GM20000 (cell line): ENCODE results near the gene ZBTB3.
A peak's percentile ranks its signal among the peaks of the same experiment; 100 is the strongest.
"Not testable (repeated sequence)": the region's sequence is repeated elsewhere in the genome, so short reads cannot be mapped to it uniquely, and the experiment has no call there.

Source experiments
- DNase-seq: peaks from one replicate; pipeline ENCODE4 v3.0.0; 2012; ENCODE audit warnings: low spot score
- TF ChIP-seq, protein P1 (sequence below): IDR thresholded peaks from 2 replicates; pipeline ENCODE4 v1.5.1; 2012; ENCODE audit warnings: mild to moderate bottlenecking, control low read depth; ENCODE audit errors: extremely low read depth, missing control alignments

ZBTB3 gene

DNA sequence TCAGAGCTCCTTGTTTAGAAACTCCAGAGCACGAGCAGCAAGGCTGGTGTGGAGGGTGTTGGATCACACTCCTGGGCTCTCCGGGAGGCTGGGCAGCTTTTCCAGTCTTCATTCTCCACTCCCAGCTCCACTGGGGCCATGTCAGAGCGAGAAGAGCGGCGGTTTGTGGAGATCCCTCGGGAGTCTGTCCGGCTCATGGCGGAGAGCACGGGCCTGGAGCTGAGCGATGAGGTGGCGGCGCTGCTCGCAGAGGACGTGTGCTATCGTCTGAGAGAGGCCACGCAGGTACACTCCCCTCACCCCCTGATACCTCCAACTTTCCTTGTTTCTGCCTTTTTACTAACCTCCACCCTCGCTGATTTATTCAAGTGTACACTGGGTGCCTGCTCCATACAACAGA is 21.7 kb upstream of the ZBTB3 start:
- DNase-seq = no peak
- TF ChIP-seq, protein P1, sequence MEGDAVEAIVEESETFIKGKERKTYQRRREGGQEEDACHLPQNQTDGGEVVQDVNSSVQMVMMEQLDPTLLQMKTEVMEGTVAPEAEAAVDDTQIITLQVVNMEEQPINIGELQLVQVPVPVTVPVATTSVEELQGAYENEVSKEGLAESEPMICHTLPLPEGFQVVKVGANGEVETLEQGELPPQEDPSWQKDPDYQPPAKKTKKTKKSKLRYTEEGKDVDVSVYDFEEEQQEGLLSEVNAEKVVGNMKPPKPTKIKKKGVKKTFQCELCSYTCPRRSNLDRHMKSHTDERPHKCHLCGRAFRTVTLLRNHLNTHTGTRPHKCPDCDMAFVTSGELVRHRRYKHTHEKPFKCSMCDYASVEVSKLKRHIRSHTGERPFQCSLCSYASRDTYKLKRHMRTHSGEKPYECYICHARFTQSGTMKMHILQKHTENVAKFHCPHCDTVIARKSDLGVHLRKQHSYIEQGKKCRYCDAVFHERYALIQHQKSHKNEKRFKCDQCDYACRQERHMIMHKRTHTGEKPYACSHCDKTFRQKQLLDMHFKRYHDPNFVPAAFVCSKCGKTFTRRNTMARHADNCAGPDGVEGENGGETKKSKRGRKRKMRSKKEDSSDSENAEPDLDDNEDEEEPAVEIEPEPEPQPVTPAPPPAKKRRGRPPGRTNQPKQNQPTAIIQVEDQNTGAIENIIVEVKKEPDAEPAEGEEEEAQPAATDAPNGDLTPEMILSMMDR = no peak

DNA sequence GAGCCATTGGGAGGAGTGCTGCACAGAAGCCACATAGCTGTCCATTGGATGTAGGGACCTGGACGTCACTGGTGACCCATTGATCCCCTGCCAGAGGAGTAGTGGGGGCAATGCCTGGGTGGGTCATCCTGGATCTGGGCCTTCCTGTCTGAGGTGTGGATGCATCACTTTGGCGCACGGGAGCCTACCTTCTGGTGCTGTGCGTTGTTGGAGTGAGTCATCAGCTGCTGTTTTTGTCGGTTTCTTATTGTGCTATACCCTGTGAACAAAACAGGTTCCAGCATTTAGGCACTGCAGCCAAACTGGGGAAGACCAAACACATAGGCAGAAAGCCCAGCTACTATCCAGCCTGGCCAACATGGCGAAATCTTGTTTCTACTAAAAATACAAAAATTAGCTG is 20.4 kb upstream of the ZBTB3 start:
- DNase-seq = no peak
- TF ChIP-seq, protein P1 = no peak

DNA sequence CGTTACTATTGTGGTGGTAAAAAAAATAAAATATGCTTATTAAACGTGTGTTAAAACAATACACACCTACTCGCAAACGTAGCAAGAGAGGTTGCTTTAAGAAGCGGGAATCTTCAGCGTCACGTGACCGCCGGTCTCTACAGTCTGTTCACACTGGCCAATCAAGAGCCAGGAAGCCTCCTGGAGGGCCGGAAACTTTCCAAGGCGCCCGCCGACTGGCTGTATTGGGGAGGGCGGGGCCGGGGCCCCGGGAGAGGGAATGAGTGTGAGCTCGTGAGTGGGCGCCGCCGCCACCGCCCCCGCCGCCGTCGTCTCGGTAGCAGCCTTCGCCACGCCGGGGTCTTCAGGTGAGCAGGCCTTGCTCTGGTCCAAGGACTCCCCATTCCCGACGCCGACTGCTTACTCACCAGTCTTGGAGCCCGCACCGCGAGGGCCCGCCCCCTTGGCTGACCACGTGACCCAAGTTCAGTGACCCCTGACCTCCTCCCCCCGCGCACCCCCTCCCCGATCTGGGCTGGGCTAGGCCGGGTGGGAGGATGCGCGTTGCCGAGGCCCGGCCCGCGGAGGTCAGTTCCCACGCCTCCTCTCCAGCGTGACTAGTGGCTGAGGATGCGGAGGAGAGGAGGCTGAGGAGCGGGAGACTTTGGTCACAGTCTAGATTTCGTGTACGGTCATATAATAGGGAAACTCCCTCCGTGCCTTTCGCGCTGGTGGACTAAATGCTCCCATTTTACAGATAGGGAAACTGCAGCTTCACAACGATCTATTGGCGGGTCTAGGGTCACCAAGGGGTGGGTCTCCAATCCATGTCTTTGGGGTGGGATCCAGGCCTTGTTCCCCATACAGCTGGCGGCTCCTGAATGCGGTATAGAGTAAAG is 17.4 kb upstream of the ZBTB3 start, which contains the start of gene TAF6L:
TSS of gene TAF6L (plus strand) at position 253 of the 878 bp plus-strand sequence. CDS start 4,388 bp downstream, outside the sequence.
- TF ChIP-seq, protein P1 = no peak
- DNase-seq = peak; percentile 89

DNA sequence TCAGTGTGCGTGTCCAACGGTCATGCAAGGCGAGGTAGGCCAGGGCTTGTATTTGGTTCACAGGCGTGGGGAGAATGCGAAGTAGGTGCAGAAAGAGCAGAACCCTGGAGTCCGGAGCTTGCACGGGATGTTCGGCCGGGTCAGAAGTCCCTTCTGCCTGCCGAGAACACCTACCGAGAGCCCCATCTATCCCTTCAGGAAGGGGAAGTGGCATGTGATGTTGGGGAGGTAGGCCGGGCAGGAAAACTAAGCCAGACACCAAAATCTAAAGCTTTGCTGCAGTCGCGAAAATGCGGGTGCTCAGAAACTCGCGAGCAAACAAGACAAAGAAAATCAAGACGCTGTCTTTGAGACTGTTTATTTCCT is 16.8 kb upstream of the ZBTB3 start:
- TF ChIP-seq, protein P1 = no peak
- DNase-seq = no peak

DNA sequence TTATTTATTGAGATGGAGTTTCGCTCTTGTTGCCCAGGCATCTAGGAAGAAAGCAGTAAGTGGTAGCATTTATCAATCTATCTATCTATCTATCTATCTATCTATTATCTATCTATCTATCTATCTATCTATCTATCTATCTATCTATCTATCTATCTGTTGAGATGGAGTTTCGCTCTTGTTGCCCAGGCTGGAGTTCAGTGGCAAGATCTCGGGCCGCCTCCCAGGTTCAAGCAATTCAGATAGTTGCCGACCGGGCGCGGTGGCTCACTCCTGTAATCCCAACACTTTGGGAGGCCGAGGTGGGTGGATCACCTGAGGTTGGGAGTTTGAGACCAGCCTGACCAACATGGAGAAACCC is 6.9 kb upstream of the ZBTB3 start:
- DNase-seq = not testable (repeated sequence)

DNA sequence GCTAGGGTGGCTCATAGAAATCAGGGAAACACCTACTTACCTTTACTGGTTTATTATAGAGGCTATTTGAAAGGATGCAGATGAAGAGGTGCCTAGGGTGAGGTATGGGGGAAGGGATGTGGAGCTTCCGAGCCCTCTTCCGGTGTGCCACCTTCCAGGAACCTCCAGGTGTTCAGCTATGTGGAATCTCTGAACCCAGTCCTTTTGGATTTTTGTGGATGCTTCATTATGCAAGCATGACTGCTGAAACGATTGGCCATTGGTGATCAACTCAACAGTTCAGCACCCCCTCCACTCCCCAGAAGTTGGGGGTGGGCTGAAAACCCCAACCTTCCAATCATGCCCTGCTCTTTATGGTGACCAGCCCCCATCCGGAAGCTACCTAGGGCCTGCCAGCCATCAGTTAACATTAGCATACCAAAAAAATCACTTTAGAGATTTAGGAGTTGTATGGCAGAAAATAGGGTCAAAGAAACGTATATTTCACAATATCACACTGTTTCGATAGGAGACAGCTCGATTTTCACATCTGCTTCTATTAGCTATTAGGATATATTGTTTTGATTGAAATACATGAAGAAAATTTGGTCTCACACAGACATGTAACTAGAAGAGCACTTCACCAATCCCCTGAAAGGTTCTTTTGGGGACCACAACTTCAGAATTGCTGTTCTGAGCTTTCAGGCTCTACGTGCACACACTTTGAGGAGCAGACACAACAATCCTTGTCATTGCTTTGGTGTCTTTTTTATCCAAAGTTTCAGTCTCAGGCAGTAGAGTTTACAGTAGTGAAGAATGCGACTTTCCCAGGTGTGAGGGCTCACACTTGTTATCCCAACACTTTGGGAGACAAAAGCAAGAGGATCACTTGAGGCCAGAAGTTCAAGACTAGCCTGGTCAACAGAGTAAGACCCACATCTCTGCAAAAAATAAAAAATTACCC is 4.2 kb upstream of the ZBTB3 start:
- TF ChIP-seq, protein P1 = no peak
- no peak for DNase-seq

DNA sequence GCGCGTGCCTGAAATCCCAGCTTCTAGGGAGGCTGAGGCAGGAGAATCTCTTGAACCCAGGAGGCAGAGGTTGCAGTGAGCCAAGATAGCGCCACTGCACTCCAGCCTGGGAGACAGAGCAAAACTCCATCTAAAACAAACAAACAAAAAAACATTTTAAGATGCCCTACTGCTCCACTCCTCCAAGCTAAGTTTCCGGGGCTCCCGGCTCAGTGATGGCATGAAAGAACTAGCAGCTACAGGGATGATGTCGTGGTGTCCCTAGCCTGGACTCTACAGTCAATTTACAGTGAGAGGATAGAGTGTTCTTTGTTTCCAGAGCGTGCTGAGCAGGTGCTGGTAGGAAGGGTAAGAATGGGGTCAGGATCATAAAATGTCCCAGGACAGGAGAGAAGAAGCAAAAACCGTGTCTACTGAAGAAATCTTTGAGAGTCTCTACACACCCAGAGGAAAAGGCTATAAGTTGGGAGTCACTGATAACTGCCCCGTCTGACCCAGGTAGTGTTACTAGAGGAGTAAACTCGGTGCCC is 1.2 kb upstream of the ZBTB3 start:
- DNase-seq = no peak
- TF ChIP-seq, protein P1 = no peak
